ENCODE results near the gene CEACAM1.
"Not testable (repeated sequence)": the region's sequence is repeated elsewhere in the genome, so short reads cannot be mapped to it uniquely, and the experiment has no call there.

CEACAM1 gene

DNA sequence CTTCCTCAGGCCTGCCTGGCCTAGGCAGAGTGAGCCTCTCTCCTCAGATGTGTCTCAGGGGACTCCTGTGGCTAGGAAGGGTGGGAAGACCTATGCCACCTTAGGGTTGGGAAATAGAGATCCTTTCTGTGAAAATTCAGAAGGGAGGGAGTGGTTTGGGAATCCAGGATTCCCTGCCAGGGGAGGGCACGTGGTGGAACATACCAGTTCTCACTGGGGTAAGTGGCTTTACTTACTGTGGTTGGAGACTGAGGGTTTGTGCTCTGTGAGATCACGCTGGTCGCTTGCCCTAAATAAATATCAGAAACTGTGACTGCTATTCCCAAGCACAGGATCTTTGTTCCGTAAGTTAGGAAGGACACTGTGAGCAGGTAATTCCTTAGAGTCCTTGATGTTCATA lies 16.9 kb downstream of the CEACAM1 start:
- DNase-seq (ENCODE audit: low spot score) = no peak

DNA sequence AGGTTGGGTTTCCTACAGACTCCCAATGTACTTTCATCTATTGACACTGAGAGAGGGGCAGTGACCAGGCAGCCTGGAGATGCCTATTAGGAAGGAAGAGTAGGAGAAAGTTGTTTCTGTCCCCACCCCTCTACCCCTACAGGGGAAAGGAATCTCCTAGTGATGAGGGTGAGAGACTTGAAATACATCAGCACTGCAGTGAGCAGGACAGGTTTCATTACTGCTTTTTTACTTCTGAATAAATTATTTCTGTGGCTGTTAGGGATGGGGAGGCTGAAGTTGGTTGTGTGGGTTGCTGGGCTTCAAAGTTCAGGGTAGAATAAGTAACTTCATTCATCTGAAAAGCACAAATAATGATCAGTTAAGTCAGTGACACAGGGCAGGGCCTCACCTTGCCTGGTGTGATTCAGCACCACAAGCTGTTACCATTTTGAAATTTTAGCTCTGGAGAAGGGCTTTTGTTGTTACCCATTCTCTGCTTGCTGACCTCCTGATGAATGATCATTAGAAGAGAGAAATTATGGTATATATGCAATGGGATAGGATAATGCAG lies 19.3 kb downstream of the CEACAM1 start:
- no peak for DNase-seq (ENCODE audit: low spot score)

DNA sequence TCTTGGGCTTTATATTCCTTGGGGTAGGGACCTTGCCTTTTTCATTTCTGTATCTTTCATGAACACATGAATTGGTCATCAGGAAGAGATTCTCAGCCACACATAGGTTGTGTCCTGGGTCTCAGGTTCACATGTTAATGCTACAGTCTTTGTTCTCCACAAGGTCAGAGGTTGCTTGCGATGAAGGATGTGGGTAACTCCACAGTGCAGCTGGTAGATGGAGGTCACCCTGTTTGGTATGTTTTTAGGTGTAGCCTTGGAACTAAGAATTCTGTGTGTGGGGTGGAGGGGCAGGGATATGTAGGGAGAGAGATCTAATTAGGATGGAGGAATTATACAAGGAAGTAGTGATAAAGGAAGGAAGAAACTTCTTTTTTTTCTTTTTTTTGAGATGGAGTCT lies 23.2 kb downstream of the CEACAM1 start:
- no peak for DNase-seq (ENCODE audit: low spot score)

DNA sequence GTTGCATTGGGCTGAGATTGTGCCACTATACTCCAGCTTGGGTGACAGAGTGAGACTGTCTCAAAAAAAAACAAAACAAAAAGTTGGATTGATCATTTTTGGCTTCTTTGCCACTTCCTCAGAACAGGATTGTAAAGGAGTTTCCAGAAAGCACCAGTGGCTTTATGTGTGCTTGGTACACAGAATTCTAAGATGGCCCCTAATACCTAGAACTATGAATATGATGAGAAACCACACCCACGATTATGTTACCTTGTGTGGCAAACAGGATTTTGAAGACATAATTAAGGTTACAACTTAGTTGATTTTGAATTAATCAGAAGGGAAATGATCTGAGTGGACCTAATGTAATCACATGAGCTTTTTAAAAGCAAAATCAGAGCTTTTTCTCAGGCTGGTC lies 26.5 kb downstream of the CEACAM1 start:
- no peak for DNase-seq (ENCODE audit: low spot score)

DNA sequence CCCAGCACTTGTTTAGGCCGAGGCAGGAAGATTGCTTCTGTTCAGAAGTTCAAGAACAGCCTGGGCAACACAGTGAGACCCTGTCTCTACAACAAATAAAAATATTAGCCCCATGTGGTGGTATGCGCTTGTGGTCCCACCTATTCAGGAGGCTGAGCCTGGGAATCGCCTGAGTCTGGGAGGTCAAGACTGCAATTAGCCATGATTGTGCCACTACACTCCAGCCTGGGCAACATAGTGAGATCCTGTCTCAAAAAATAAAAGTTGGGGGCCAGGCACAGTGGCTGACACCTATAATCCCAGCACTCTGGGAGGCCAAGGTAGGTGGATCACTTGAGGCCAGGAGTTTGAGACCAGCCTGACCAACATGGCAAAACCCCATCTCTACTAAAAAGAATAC lies 27.0 kb downstream of the CEACAM1 start:
- DNase-seq (ENCODE audit: low spot score) = not testable (repeated sequence)

DNA sequence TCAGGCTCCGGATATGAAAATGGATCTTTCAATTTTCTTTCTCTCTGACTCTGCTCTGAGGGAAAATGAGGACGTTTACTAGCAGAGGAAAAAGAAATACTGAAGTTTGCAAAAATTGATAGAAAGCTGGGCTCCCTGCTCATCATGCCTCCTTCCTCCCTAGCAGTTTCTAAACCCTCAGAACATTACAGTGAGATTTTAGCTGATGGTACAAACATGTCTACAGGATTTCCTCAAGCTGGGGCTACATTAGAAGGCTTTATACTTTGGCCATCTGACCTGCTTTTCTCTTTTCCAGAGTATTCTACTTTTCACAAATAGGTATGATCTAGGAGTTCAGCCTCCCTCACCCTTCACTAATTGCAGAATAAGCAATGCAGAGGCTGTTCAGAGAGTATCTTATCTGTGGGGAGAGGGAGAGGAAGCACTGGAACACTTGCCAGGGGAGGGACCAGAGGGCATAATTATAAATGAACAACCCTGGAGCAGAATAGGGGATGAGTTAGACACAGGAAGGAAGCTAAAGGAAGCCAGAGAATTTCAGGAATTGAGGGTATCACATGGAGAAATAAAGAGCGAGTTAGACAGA lies 30.0 kb downstream of the CEACAM1 start:
- no peak for DNase-seq (ENCODE audit: low spot score)

DNA sequence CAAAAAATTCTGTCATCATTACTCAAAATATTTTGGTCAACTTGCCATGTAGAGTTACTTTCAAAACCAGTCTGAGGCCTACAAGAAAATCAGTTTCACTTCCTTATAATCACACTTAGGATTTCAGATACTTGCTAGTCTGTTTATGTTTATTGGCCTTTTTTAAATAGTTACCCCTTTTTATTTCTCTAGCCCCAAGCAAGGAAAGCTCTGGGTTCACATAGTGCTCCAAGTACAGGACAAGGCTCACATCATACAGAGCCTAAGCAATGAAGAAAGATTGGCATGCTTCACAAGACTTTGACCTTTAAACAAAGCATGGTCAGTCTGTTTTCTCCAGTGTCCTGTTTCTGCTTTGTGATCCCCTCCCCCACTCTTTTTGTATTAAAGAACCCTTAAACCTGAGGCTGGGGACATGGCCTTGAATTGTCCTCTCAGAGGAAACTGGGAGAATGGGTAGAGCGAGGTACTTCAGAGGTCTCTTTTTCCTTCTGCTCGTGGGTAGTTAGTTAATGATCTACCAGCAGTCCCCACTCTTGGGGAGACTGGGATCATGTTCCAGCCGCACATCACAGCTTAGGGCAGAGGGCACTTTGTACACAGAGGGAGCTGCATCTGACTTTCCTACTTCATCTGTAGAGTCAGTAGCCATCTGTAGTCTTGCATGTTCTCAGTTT lies 30.7 kb downstream of the CEACAM1 start:
- no peak for DNase-seq (ENCODE audit: low spot score)

DNA sequence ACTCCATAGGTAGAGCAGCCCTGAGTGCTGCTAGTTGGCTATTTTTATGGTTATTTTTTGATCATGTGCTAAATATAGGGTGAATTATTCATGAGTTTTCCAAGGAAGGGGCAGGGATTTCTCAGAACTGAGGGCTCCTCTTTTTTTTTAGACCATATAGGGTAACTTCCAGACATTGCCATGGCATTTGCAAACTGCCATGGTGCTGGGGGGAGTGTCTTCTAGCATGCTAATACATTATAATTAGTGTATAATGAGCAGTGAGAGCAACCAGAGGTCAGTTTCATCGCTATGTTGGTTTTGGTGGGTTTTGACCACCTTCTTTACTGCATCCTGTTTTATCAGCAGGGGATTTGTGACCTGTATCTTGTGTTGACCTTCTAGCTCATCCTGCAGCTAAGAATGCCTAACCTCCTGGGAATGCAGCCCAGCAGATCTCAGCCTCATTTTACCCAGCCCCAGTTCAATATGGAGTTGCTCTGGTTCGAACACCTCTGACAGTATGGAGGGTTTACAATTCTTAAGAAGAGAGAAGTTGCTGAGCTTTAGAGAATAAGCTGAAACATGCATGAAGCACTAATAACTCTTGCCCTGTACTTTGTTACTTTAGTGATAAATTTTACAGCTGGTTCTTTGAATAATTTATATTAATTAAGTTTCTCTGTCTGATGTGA lies 31.7 kb downstream of the CEACAM1 start:
- no peak for DNase-seq (ENCODE audit: low spot score)

DNA sequence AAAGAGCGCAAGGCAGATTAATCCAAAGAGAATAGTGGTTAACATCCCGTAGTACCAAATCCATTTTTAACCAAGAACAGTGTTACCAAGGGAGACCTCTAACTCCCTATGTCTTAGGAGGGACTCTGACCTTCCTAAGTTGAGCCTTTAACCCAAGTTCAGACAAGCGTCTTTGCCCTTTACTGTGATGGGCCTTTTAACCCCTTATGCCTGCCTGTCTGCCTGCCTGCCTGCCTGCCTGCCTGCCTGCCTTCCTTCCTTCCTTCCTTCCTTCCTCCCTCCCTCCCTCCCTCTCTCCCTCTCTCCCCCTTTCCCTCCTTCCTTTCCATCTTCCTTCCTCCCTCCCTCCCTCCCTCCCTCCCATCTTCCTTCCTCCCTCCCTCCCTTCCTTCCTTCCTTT lies 32.6 kb downstream of the CEACAM1 start:
- DNase-seq (ENCODE audit: low spot score) = no peak

DNA sequence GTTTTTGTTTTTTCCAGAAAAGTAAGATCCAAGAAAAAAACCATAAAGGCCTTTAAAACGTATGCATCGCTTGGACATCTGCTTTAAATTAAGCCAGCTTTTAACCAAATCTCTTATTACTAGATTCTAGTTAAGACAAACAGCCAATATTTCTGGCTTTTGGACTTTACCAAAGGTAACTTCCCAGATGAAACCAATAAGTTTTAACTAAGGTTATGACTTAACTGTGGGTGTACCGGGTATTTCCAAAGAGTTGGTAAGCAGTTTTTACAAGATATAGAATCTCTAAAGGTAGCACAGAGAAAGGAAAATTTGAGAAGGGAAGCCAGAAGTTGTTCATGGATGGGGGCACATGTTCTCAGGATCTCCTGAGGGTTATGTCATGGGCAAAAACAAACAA lies 34.0 kb downstream of the CEACAM1 start:
- DNase-seq (ENCODE audit: low spot score) = no peak

DNA sequence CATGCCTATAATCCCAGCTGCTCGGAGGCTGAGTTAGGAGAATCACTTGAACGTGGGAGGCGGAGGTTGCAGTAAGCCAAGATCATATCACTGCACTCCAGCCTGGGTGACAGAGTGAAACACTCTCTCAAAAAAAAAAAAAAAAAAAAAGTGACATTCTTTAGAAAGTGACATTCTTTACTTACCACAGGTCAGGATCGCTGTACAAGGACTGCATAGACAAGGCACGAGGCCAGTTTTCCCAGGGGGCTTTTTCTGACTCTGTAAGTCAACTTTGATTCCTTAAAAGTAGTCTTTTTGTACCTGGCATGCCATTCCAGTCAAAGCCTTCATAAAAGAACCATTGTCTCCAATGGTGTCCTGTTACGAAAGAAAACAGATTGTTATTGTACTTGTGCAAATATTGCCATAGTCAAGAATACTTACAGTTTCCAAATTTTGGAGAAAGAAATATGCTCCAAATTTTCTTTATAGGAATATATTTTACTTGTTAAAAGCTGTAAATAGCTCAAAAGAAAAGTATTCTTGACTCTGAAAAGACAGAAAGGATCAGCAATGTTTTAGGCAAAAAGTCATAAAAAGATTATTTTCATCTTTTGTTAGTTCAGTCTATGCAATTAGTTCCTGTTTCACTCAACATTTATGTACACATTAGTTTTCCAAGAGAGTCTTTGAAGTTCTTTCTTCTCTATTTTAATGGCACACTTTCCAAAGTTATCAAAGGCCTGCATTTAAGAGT lies 39.3 kb downstream of the CEACAM1 start:
- no peak for DNase-seq (ENCODE audit: low spot score)

DNA sequence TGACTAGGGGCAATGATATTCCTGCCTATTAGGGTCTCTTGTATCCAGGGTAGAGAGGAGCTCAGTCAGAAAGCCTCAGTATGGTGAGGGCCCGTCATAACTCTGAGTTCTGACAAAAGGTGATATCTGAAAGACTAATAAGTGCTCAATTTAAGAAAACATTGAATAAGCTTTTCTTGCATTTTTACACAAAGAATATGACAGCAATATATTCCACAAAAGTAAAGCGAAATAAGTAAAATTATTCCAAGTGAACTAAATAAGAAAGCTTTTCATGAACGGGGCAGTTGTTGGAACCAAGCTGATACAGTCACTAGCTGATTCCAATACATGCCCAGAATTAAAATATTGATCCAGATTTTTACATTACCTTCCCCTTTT lies 40.5 kb downstream of the CEACAM1 start:
- DNase-seq (ENCODE audit: low spot score) = no peak

DNA sequence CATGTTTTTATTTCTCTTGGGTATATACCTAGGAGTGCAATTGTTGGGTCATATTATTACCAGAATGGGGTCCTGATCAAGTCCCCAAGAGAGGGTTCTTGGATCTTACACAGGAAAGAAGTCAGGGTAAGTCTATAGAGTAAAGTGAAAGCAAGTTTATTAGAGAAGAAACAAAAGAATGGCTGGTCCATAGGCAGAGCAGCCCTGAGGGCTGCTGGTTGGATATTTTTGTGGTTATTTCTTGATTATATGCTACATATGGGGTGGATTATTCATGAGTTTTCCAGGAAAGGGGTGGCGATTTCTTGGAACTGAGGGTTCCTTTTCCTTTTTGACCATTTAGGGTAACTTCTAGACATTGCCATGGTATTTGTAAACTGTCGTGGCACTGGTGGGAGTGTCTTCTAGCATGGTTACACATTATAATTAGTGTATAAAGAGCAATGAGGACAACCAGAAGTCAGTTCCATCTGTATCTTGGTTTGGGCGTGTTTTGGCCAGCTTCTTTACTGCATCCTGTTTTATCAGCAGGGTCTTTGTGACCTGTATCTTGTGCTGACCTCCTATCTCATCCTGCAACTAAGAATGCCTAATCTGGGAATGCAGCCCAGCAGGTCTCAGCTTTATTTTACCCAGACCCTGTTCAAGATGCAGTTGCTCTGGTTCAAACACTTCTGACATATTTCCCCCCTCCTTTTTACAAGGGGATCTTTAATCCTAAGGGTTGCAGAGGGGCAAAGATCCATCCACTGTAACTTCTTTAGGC lies 41.1 kb downstream of the CEACAM1 start:
- no peak for DNase-seq (ENCODE audit: low spot score)

DNA sequence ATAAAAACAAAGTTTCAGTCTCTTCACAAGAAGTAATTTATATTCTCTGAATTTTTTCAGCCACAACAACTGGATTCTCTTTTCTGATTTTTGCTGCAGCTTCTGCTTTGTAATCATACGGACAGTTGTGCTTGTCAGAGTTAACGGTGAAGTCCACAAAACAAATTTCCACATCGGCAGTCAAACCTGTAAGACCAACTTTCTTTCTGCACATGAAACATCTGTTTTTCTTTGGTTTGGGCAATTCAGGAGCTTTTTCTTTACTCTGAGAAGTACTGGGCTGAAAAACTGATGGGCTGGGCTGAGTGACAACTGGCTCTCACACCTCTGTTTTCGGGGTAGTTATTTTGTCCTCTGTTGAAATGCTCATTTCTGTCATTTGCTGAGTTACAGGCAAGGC lies 43.2 kb downstream of the CEACAM1 start:
- DNase-seq (ENCODE audit: low spot score) = not testable (repeated sequence)

DNA sequence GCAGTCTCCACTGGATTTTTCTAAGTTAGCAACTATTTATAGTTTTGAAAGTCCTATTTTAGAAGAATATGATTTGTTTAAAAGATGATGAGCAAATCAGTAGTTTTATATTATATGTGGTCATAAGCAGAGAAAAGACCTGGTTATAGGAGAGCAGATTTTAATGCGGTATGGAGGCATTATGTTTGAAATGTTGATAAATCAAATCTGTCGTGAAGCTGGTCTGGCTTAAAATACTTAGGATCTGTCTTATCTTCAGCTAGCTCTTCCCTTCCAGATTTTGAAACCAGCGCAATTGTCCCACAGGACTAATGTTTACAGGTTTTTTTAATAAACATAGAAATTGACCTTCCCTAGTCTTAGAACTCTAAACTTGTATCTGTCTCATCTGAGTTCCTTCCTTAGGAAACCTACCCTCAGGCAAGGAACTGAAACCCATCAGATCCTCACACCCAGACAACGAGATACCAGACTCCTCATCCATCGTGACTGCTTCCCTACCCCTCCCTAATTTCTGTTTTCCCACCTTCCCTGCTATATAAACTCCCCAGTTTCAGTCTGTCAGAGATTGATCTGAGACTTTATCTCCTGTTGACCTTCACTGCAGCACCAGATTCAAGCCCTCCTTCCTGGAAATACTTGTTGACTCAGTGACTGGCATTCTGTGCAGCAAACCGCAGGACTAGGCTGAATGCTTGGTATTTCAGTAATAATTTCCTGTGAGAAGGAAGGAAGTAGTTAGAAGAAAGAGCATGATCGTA lies 47.8 kb downstream of the CEACAM1 start:
- peak; percentile 49 for DNase-seq (ENCODE audit: low spot score)

DNA sequence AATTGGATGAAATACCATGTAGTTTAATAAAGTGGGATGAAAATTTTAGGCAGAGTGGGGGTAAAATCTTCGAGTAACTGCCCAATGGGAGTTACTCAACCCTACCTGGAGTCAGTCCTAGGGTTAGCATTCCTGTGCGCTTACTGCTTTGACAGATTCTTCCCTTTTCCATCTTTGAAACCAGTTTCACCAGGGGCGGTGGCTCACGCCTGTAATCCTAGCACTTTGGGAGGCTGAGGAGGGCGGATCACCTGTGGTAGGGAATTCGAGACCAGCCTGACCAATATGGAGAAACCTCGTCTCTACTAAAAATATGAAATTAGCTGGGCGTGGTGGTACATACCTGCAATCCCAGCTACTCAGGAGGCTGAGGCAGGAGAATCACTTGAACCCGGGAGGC lies 48.5 kb downstream of the CEACAM1 start:
- DNase-seq (ENCODE audit: low spot score) = no peak

DNA sequence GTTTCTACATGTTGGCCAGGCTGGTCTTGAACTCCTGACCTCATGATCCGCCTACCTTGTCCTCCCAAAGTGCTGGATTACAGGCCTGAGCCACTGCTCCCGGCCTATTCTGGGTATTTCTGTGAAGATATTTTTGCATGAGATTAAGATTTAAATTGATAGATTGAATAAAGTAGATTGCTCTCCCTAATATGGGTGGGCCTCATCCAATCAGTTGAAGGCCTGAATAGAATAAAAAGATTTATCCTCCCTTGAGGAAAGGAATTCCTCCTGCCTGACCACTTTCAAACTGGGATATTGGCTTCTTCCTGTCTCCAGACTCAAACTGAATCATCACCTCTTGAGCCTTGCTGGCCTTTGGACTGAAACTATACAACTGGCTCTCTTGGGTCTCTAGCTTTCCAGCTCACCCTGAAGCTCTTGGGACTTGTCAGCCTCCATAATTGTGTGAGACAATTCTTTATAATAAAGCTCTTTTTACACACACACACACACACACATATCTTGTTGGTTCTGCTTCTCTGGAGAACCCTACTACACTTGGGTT lies 49.4 kb downstream of the CEACAM1 start:
- no peak for DNase-seq (ENCODE audit: low spot score)

DNA sequence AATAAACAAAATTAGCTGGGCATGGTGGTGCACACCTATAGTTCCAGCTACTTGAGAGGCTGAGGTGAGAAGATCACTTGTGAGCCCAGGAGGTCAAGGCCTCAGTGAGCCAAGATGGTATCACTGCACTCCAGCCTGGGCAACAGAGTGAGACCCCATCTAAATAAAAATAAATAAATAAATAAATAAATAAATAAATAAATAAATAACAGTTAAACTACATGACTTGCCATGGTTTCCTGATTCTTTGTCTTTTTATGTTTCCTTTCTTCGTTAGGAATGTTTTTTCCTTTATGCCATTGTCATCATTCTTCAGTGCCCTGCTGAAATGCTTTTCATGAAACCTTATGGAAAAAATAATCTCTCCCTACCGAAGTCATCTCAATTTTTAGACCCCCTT lies 50.3 kb downstream of the CEACAM1 start:
- no peak for DNase-seq (ENCODE audit: low spot score)

DNA sequence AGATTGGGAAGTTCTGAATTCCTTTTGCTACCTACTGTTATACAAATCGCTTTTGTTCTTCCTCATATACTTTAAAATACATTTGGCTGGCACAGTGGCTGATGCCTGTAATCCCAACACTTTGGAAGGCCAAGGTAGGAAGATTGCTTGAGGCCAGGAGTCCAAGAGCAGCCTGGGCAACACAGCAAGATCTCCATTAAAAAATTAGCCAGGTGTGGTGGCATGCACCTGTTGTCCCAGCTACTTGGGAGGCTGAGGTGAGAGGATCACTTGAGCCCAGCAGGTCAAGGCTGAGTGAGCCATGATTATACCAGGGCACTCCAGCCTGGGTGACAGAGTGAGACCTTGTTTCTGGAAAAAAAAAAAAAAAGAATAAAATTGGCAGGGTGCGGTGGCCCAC lies 51.2 kb downstream of the CEACAM1 start:
- no peak for DNase-seq (ENCODE audit: low spot score)

DNA sequence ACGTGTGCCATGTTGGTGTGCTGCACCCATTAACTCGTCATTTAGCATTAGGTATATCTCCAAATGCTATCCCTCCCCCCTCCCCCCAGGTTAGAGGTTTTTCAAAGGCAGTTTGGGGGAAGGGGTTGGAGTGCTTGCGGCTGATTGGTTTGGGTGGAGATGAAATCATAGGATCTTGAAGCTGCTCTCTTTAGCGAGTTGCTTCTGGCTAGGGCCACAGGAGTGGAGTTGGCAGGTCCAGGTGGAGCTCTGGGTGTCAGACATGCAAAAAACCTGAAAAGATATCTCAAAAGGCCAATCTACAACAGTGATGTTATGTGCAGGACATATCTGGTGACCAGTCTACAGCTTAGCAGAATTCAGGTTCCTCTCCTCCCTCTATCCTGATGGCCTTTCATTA lies 52.9 kb downstream of the CEACAM1 start:
- no peak for DNase-seq (ENCODE audit: low spot score)

DNA sequence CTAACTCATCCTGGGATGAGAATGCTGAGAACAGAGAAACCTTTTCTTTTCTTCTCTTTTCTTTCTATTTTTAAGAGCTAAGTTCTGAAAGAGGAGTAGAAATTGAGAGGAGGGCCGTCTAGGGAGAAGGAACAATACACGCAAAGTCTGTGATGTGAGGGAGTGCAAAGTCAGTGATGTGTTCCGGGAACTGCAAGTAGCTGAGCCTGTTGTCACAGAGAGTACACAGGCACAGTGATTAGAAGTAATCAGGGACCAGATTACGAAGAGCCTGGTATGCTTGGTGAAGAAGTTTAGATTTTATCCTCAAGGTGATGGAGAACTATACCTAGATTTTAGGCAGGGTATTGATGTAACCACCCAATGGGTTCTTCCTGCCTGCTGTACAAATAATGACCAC lies 53.5 kb downstream of the CEACAM1 start:
- DNase-seq (ENCODE audit: low spot score) = no peak

Measured in AG08396 (cell line).